SK-N-MC (cell line): Measurements from ENCODE around the gene MAD2L1BP.

Experiments
- EZH2 ChIP-seq: fragments of 200-600 bp; sonication (generic); IDR thresholded peaks from one replicate; pipeline ENCODE4 v1.6.1; 2017; ENCODE audit warnings: antibody characterized with exemption
- POLR2AphosphoS5 ChIP-seq: IDR thresholded peaks from 2 replicates; pipeline ENCODE4 v1.6.1; 2012; ENCODE audit warnings: mild to moderate bottlenecking, low read depth, low read length, borderline replicate concordance

- TF ChIP-seq EZH2 (no peak), POLR2AphosphoS5 (no peak)
These were observed 35.0 kb upstream of the MAD2L1BP start for GRCh38 chr6:43600595-43600994.
